ENCODE data around the gene MEFV.

The MEFV gene

DNA sequence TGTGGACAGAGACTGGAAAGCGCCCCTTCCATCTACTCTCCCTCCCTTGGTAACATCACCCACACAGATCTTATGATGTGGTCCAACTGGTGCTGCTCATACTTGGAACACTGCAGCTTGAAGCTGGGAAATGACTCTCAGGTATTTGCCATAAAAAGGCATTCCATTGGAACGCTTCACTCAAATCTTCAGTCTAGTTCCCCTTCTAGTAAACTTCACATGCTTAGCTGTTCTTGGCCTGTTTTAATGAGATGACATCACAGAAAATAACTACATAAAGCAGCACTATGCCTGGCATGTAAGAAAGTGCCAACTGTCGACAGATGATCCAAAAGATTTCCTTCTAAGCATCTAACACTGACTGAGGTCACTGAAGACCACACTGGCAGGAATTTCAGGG, 36.2 kb upstream of the MEFV start:
- no peak overlapping the region for H3K4me3 ChIP-seq (ENCODE audit: low read length)

DNA sequence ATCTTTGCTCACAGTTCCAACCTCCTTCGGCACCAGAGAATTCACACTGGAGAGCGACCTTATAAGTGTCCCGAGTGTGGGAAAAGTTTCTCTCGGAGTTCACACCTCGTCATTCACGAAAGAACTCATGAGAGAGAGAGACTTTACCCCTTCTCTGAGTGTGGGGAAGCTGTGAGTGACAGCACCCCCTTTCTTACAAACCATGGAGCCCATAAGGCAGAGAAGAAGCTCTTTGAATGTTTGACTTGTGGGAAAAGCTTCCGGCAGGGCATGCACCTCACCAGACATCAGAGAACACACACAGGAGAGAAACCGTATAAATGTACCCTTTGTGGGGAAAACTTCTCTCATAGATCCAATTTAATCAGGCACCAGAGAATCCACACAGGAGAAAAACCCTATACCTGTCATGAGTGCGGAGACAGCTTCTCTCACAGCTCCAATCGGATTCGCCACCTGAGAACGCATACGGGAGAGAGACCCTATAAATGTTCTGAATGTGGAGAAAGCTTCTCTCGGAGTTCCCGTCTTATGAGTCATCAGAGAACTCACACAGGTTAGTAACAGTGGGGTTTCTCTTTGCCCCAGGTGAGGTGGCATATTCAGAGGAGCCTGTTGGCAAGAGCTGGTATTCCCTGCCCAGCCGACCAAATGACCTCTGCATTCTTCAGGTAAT, 33.7 kb upstream of the MEFV start:
- TF ChIP-seq, protein P1, sequence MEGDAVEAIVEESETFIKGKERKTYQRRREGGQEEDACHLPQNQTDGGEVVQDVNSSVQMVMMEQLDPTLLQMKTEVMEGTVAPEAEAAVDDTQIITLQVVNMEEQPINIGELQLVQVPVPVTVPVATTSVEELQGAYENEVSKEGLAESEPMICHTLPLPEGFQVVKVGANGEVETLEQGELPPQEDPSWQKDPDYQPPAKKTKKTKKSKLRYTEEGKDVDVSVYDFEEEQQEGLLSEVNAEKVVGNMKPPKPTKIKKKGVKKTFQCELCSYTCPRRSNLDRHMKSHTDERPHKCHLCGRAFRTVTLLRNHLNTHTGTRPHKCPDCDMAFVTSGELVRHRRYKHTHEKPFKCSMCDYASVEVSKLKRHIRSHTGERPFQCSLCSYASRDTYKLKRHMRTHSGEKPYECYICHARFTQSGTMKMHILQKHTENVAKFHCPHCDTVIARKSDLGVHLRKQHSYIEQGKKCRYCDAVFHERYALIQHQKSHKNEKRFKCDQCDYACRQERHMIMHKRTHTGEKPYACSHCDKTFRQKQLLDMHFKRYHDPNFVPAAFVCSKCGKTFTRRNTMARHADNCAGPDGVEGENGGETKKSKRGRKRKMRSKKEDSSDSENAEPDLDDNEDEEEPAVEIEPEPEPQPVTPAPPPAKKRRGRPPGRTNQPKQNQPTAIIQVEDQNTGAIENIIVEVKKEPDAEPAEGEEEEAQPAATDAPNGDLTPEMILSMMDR (conservative IDR thresholded peaks at IDR 0.05; ENCODE audit: low read depth, low read length) = no peak
- H3K4me3 ChIP-seq (ENCODE audit: low read length) = no peak overlapping the region
- DNase-seq (ENCODE audit: low read depth) = no peak

More for the DNA sequence above, 36.2 kb upstream of the MEFV start:
- DNase-seq (ENCODE audit: low read depth) = no peak
- TF ChIP-seq, protein P1 (conservative IDR thresholded peaks at IDR 0.05; ENCODE audit: low read depth, low read length) = no peak

GRCh38 chr16:3285131-3285530, 28.7 kb upstream of the MEFV start:
- TF ChIP-seq, protein P1 (conservative IDR thresholded peaks at IDR 0.05; ENCODE audit: low read depth, low read length) = no peak
- H3K4me3 ChIP-seq (ENCODE audit: low read length) = peak overlapping the region; percentile 88
- DNase-seq (ENCODE audit: low read depth) = no peak

DNA sequence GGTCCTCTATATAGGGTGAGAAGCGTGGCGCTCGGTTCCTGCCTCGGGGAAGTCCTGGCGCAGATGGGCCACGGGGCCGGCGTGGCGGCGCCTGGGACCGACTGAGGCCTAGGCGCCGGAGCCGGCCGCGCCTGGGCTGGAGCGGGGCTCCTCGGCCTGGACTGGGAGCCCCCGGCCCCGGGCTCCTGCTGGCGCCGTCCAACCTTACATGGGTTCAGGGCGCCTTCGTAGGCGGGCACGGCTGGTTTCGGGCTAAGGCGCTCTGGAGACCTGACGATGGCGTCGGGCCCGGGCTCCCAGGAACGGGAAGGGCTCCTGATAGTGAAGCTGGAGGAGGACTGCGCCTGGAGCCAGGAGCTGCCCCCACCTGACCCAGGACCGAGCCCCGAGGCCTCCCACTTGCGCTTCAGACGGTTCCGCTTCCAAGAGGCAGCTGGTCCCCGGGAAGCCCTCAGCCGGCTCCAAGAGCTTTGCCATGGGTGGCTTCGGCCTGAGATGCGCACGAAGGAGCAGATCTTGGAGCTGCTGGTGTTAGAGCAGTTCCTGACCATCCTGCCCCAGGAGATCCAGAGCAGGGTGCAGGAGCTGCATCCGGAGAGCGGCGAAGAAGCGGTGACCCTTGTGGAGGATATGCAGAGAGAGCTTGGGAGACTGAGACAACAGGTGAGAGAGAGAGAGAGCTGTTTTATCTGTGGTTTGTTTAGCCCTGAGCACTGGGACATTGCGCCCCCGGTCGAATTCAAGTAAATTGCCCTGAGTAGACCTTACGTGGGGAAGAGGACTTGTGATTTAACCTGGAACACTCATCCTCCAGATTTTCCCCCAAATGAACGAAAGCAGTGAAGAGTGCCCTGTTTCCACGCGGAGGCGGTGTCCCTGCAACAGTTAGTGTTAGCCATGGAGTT, 27.4 kb upstream of the MEFV start:
- peak overlapping the region; percentile 88 for H3K4me3 ChIP-seq (ENCODE audit: low read length)
- DNase-seq (ENCODE audit: low read depth) = no peak
- TF ChIP-seq, protein P1 (conservative IDR thresholded peaks at IDR 0.05; ENCODE audit: low read depth, low read length) = no peak

DNA sequence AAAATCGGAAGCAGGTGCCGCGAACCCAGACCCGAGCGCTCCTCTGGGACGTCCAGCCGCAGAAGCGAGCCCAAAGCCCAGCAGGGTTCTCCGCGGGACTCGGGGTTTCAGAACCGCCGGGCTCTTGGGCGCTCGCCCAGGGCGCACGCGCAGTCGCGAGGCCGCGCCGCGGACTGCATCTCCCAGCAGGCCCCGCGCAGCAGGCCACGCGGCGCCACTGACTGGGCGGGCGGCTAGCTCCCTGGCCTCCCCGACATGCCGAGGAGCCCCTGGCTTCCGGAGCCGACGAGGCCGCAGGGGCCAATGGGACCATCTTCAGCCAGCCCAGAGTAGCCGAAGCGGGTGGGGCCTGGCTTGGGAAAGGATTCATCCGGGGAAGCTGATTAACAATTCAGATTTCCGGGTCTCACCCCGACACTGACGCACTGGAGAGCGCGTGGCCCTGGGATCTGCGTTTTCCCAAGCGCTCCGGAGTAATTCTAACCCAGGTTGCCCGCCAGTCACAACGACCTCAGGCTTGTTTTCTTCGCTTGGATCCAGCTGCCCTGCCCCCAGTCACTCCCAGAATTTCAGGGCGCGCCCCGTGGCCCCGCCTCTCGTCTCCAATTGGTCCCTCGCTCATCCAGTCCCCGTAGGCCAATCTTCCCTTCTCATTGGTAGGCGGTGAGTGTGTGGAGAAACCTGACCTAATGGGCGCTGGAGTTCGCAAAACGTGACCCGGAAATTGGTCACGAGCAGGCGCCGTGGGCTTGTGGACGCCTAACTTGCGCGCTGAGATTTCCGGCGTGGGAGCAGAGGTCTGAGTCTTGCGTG, 26.5 kb upstream of the MEFV start, which contains the start of gene ZNF263:
ZNF263 (plus strand) TSS at position 762 of the 813 bp plus-strand sequence. CDS start 328 bp downstream, outside the sequence.
- peak within 1 kb of the TSS; percentile 88 for H3K4me3 ChIP-seq (ENCODE audit: low read length)
- peak; percentile 90 for DNase-seq (ENCODE audit: low read depth)
- TF ChIP-seq, protein P1 (conservative IDR thresholded peaks at IDR 0.05; ENCODE audit: low read depth, low read length) = no peak

DNA sequence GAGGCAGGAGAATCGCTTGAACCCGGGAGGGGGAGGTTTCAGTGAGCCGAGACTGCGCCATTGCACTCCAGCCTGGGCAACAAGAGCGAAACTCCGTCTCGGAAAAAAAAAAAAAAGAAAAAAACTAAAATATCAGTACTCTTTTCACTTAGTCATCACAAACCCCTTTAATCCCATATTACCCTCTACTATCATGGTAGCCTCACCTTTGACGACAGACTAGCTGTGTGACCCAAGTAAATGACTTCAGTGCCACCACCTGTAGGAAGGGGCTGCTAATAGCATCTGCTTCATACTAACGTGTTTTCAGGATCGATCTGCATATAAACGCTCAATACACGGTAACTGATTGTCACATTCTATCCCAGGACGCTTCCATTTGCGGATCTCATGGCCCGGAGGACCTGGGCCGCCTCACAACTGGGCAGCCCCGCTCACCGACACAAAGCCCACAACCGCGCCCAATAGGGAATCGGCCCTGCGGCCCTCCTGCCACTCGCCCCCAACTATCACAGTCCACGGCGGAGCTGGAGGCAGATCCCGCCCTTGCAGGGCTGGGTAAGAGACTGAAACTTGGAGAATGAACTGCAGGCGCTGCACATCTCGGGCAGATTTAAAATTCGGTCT, 25.8 kb upstream of the MEFV start:
- no peak for DNase-seq (ENCODE audit: low read depth)
- H3K4me3 ChIP-seq (ENCODE audit: low read length) = peak overlapping the region; percentile 88
- TF ChIP-seq, protein P1 (conservative IDR thresholded peaks at IDR 0.05; ENCODE audit: low read depth, low read length) = no peak

Data from retinal pigment epithelial cell (primary cell).